Astrocyte of the hippocampus (primary cell): ENCODE results near the gene CD22.

ENCODE experiments used
- DNase-seq: peaks from one replicate; pipeline ENCODE4 v3.0.0; 2011; ENCODE audit warnings: low read depth, low spot score

CD22 gene

GRCh38 chr19:35295792-35296462, 33.1 kb upstream of the CD22 start:
- DNase-seq, result no peak

- no peak for DNase-seq
Measured at GRCh38 chr19:35296644-35297514, 32.1 kb upstream of the CD22 start.

- no peak for DNase-seq
Measured at GRCh38 chr19:35297515-35297848, 31.5 kb upstream of the CD22 start.

GRCh38 chr19:35297922-35298321, 31.1 kb upstream of the CD22 start:
- DNase-seq, result no peak

GRCh38 chr19:35298561-35298972, 30.4 kb upstream of the CD22 start:
- no peak for DNase-seq

GRCh38 chr19:35299523-35300338, 29.3 kb upstream of the CD22 start:
- DNase-seq, result no peak

GRCh38 chr19:35300339-35300649, 28.7 kb upstream of the CD22 start:
- DNase-seq, result no peak

- no peak for DNase-seq
Measured at GRCh38 chr19:35301961-35302360, 27.0 kb upstream of the CD22 start.

GRCh38 chr19:35302446-35302845, 26.5 kb upstream of the CD22 start:
- no peak for DNase-seq

GRCh38 chr19:35303357-35303915, 25.6 kb upstream of the CD22 start:
- DNase-seq, result no peak

GRCh38 chr19:35304036-35304435, 25.0 kb upstream of the CD22 start:
- DNase-seq, result no peak

- no peak for DNase-seq
Measured at GRCh38 chr19:35305181-35305580, 23.8 kb upstream of the CD22 start.

- no peak for DNase-seq
Measured at GRCh38 chr19:35306473-35307246, 22.3 kb upstream of the CD22 start.

GRCh38 chr19:35307931-35308330, 21.1 kb upstream of the CD22 start:
- no peak for DNase-seq

- DNase-seq, result no peak
Measured at GRCh38 chr19:35308910-35309309, 20.1 kb upstream of the CD22 start.

- DNase-seq, result peak; percentile 59
Measured at GRCh38 chr19:35309481-35310279, 19.3 kb upstream of the CD22 start.

GRCh38 chr19:35310331-35310730, 18.7 kb upstream of the CD22 start:
- DNase-seq, result no peak

GRCh38 chr19:35310811-35311465, 18.0 kb upstream of the CD22 start:
- no peak for DNase-seq

- DNase-seq, result peak; percentile 14
Measured at GRCh38 chr19:35311901-35312665, 16.9 kb upstream of the CD22 start.
